Uterus (tissue), 2 donors: ENCODE measurements around the gene DPP6.

Source experiments
- CTCF ChIP-seq, 4 experiments: fragments of 200-600 bp in 2 of 4; fragments of 450-650 bp in 2 of 4; sonication (generic) in 2 of 4; IDR thresholded peaks; one replicate each; pipeline ENCODE4 v1.5.1; 2016 to 2019; ENCODE audit warnings: antibody characterized with exemption in 4 of 4, mild to moderate bottlenecking in 2 of 4, moderate library complexity in 1 of 4
- POLR2A ChIP-seq, 2 donors: fragments of 450-650 bp; IDR thresholded peaks; one replicate each; pipeline ENCODE4 v1.6.1; 2016; ENCODE audit warnings: antibody characterized with exemption in 2 of 2, mild to moderate bottlenecking in 1 of 2, moderate library complexity in 1 of 2

- no peak for TF ChIP-seq CTCF (IDR thresholded peaks at IDR 0.05)
- no peak for TF ChIP-seq POLR2A (IDR thresholded peaks at IDR 0.05)
Measured at GRCh38 chr7:154918741-154919140, 866.5 kb downstream of the DPP6 start.
